ENCODE measurements around the gene SFXN1. TPM values are rescaled to one million over a fixed set of nuclear protein-coding genes. Genes with fewer than 3 reads are reported as not detected.

SFXN1 gene
- total RNA-seq, 3 donors from 2014 or later (not counting 1 experiment from before 2014, with no cell fraction given), result 30.3 to 55.2 (median 44.0) TPM

DNA sequence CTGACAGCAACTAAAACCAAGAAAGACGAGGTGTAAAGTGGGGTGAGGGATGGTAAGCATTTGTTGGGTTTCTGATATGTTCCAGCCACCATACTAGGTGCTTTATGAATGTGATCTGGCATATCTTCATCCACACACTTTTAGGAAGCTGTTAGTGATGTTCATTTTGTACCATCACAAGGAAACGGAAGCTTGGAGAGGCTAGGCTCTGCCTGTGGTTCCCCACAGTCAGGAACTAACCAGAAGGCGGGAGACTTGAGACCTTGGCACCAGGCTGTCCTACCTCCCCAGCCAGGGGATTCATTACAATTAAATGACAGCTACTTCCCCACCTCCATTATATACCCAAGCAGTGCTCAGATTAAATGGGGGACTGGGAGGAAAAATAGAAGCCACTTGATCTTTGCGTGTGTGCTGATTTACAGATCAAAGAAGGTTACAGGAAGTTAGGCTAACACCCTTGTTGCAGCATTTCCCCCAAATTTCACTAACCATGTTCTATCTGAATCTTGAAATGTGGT, 43.0 kb downstream of the SFXN1 start:
- DNase-seq (peak in 1 of 2 donors; percentile 73), ATAC-seq (peak; percentile 44 to 81 (median 74))
- intact Hi-C loops (cut with micrococcal nuclease), result no loop called here
- Mint-ChIP-seq H3K4me3 (peak overlapping the region; percentile 85), H3K27ac (peak overlapping the region; percentile 68 to 72), H3K36me3 (peaks cover 44% of the 10 kb centered on the region), H3K27me3 (ENCODE audit: low read depth in 2 of 2) (no peaks in the 10 kb centered on the region), H3K9me3 (peaks cover 0 to 6% of the 10 kb centered on the region in 2 donors), H3K4me1 (peaks cover 35 to 38% of the 10 kb centered on the region in 2 donors)
- H3K36me3 ChIP-seq (ENCODE audit: control insufficient read depth, insufficient read depth, low read length), result peaks cover 38% of the 10 kb centered on the region
- TF ChIP-seq, protein P1, sequence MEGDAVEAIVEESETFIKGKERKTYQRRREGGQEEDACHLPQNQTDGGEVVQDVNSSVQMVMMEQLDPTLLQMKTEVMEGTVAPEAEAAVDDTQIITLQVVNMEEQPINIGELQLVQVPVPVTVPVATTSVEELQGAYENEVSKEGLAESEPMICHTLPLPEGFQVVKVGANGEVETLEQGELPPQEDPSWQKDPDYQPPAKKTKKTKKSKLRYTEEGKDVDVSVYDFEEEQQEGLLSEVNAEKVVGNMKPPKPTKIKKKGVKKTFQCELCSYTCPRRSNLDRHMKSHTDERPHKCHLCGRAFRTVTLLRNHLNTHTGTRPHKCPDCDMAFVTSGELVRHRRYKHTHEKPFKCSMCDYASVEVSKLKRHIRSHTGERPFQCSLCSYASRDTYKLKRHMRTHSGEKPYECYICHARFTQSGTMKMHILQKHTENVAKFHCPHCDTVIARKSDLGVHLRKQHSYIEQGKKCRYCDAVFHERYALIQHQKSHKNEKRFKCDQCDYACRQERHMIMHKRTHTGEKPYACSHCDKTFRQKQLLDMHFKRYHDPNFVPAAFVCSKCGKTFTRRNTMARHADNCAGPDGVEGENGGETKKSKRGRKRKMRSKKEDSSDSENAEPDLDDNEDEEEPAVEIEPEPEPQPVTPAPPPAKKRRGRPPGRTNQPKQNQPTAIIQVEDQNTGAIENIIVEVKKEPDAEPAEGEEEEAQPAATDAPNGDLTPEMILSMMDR (IDR thresholded peaks at IDR 0.05), result no peak
- no peak overlapping the region for H3K4me3 ChIP-seq (ENCODE audit: low read length)
- no peaks in the 10 kb centered on the region for H3K9me3 ChIP-seq (ENCODE audit: control insufficient read depth, insufficient read depth, low read length)
- H3K27ac ChIP-seq (ENCODE audit: low read length), result peak overlapping the region; percentile 19
- H3K4me1 ChIP-seq (ENCODE audit: control insufficient read depth, insufficient read depth, low read length), result peaks cover 17% of the 10 kb centered on the region
- WGBS (ENCODE audit: insufficient coverage), result 28% methylated on average over 3 of the region's 4 CpGs
- H3K27me3 ChIP-seq (ENCODE audit: control insufficient read depth, insufficient read depth, low read length), result no peaks in the 10 kb centered on the region

DNA sequence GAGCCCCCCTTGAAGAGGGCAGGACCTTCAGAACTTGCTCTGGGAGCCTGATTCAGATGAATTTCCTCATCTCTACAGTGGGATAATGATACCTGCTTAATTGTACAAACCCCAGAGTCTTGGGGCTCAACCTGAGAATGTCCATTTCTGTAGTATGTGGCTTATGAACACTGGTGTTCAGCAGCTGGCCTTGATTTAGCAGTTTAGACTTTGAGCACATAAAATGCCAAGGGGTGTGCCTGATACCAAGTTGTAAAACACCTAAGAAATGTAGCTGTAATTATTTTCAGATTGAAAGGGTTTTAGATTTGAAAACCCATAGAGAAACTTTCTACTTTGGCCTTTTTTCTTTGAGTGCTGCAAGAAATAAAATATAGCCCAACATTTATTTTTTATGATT, 44.9 kb downstream of the SFXN1 start:
- Mint-ChIP-seq H3K4me3 (no peak overlapping the region), H3K27me3 (ENCODE audit: low read depth in 2 of 2) (no peaks in the 10 kb centered on the region), H3K9me3 (peaks cover 0 to 5% of the 10 kb centered on the region in 2 donors), H3K4me1 (peaks cover 29 to 35% of the 10 kb centered on the region in 2 donors), H3K36me3 (peaks cover 25% of the 10 kb centered on the region), H3K27ac (no peak overlapping the region)
- H3K4me3 ChIP-seq (ENCODE audit: low read length), result no peak overlapping the region
- H3K9me3 ChIP-seq (ENCODE audit: control insufficient read depth, insufficient read depth, low read length), result no peaks in the 10 kb centered on the region
- H3K27me3 ChIP-seq (ENCODE audit: control insufficient read depth, insufficient read depth, low read length), result no peaks in the 10 kb centered on the region
- H3K36me3 ChIP-seq (ENCODE audit: control insufficient read depth, insufficient read depth, low read length), result peaks cover 38% of the 10 kb centered on the region
- intact Hi-C loops (cut with micrococcal nuclease), result no loop called here
- TF ChIP-seq, protein P1 (IDR thresholded peaks at IDR 0.05), result no peak
- H3K4me1 ChIP-seq (ENCODE audit: control insufficient read depth, insufficient read depth, low read length), result peaks cover 17% of the 10 kb centered on the region
- ATAC-seq (no peak), DNase-seq (no peak)
- no peak overlapping the region for H3K27ac ChIP-seq (ENCODE audit: low read length)

DNA sequence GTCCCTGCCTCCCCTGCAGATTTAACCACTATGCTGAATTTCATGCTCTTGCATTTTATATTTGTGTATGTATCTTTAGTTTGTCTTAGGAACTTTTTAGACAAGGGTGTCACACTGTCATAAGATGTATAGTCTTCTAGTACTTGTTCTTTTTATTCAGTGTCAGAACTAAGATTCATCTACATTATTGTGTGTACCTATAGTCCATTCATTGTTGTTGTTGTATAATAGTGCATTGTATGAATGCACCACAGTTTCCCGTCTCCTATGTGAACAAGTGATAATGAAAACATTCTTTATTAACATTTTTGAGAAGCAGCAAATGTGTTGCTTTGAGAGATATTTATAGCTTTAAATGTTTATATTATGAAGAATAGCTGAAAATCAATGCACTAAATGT, 45.9 kb downstream of the SFXN1 start:
- peak overlapping the region in 1 of 2 donors; percentile 2 for H3K27ac Mint-ChIP-seq
- peaks cover 38% of the 10 kb centered on the region for H3K36me3 ChIP-seq (ENCODE audit: control insufficient read depth, insufficient read depth, low read length)
- intact Hi-C loops (cut with micrococcal nuclease), result no loop called here
- H3K27me3 ChIP-seq (ENCODE audit: control insufficient read depth, insufficient read depth, low read length), result no peaks in the 10 kb centered on the region
- H3K4me3 Mint-ChIP-seq, result no peak overlapping the region
- peaks cover 28 to 32% of the 10 kb centered on the region in 2 donors for H3K4me1 Mint-ChIP-seq
- H3K4me1 ChIP-seq (ENCODE audit: control insufficient read depth, insufficient read depth, low read length), result peaks cover 17% of the 10 kb centered on the region
- no peak for ATAC-seq
- no CpG with 5 or more reads among the region's 1 CpG for WGBS (ENCODE audit: insufficient coverage)
- TF ChIP-seq, protein P1 (IDR thresholded peaks at IDR 0.05), result no peak
- no peak overlapping the region for H3K27ac ChIP-seq (ENCODE audit: low read length)
- no peak overlapping the region for H3K4me3 ChIP-seq (ENCODE audit: low read length)
- peaks cover 16% of the 10 kb centered on the region for H3K36me3 Mint-ChIP-seq
- H3K9me3 ChIP-seq (ENCODE audit: control insufficient read depth, insufficient read depth, low read length), result no peaks in the 10 kb centered on the region
- no peak for DNase-seq
- H3K9me3 Mint-ChIP-seq, result no peaks in the 10 kb centered on the region
- H3K27me3 Mint-ChIP-seq (ENCODE audit: low read depth in 2 of 2), result no peaks in the 10 kb centered on the region

DNA sequence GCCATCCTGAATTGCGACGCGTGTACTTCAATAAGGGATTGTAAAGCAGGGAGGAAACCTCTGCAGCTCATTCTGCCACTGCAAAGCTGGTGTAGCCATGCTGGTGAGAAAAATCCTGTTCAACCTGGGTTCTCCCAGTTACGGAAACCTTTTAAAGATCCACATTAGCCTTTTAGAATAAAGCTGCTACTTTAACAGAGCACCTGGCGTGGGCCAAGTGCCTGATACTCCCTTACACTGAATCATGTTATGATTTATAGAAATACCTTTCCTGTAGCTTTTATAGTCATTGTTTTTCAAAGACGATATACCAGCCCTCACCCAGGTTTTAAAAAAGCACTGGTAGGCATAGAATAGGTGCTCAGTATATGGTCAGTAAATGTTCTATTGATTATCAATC, 48.3 kb downstream of the SFXN1 start:
- Mint-ChIP-seq H3K4me1 (peaks cover 7 to 10% of the 10 kb centered on the region in 2 donors), H3K27me3 (ENCODE audit: low read depth in 2 of 2) (no peaks in the 10 kb centered on the region), H3K4me3 (no peak overlapping the region), H3K27ac (no peak overlapping the region), H3K9me3 (no peaks in the 10 kb centered on the region), H3K36me3 (peaks cover 12% of the 10 kb centered on the region)
- DNase-seq (no peak), ATAC-seq (no peak)
- Histone ChIP-seq H3K27me3 (ENCODE audit: control insufficient read depth, insufficient read depth, low read length) (no peaks in the 10 kb centered on the region), H3K27ac (ENCODE audit: low read length) (no peak overlapping the region), H3K9me3 (ENCODE audit: control insufficient read depth, insufficient read depth, low read length) (no peaks in the 10 kb centered on the region), H3K4me3 (ENCODE audit: low read length) (no peak overlapping the region), H3K4me1 (ENCODE audit: control insufficient read depth, insufficient read depth, low read length) (peaks cover 6% of the 10 kb centered on the region), H3K36me3 (ENCODE audit: control insufficient read depth, insufficient read depth, low read length) (peaks cover 36% of the 10 kb centered on the region)
- TF ChIP-seq, protein P1 (IDR thresholded peaks at IDR 0.05), result no peak
- 98% methylated on average over 5 of the region's 6 CpGs for WGBS (ENCODE audit: insufficient coverage)
- intact Hi-C loops (cut with micrococcal nuclease), result no loop called here
